DND-41 (cell line): ENCODE measurements around the gene CARD19.

ENCODE experiments used
- CTCF ChIP-seq: IDR thresholded peaks from 2 replicates; pipeline ENCODE4 v1.5.1; 2012; ENCODE audit warnings: borderline replicate concordance, low read length, moderate library complexity, mild to moderate bottlenecking; ENCODE audit not compliant: poor library complexity, severe bottlenecking; ENCODE audit errors: extremely low read depth
- EZH2 ChIP-seq: IDR thresholded peaks from 3 replicates; pipeline ENCODE4 v1.6.1; 2012; ENCODE audit warnings: borderline replicate concordance, low read depth, mild to moderate bottlenecking, moderate library complexity, low read length, inconsistent platforms; ENCODE audit not compliant: severe bottlenecking

GRCh38 chr9:93154293-93154903 is 58.4 kb downstream of the CARD19 start:
- TF ChIP-seq EZH2 (no peak), CTCF (peak; percentile 82)
